Endothelial cell (in vitro differentiated cells): ENCODE measurements around the gene CXorf38. TPM values are rescaled to one million over a fixed set of nuclear protein-coding genes. Genes with fewer than 3 reads are reported as not detected.
A peak's percentile ranks its signal among the peaks of the same experiment; 100 is the strongest.

ENCODE experiments used
- DNase-seq: peaks from one replicate; pipeline ENCODE4 v3.0.0; 2021; ENCODE audit warnings: low spot score
- H3K27ac Mint-ChIP-seq: one replicate; pipeline ENCODE4 v1.8.0; 2021; ENCODE audit warnings: mixed read lengths, inconsistent platforms; ENCODE audit not compliant: unreplicated experiment
- H3K27me3 Mint-ChIP-seq: one replicate; pipeline ENCODE4 v1.8.0; 2021; ENCODE audit warnings: mild to moderate bottlenecking, moderate library complexity, mixed read lengths, inconsistent platforms; ENCODE audit not compliant: unreplicated experiment
- H3K36me3 Mint-ChIP-seq: one replicate; pipeline ENCODE4 v1.8.0; 2021; ENCODE audit warnings: mild to moderate bottlenecking, low read depth, mixed read lengths, inconsistent platforms; ENCODE audit not compliant: unreplicated experiment
- H3K4me1 Mint-ChIP-seq: one replicate; pipeline ENCODE4 v1.8.0; 2021; ENCODE audit warnings: mild to moderate bottlenecking, mixed read lengths, inconsistent platforms; ENCODE audit not compliant: unreplicated experiment
- H3K4me3 Mint-ChIP-seq: one replicate; pipeline ENCODE4 v1.8.0; 2021; ENCODE audit warnings: mild to moderate bottlenecking, mixed read lengths, inconsistent platforms; ENCODE audit not compliant: unreplicated experiment
- H3K9me3 Mint-ChIP-seq: one replicate; pipeline ENCODE4 v1.8.0; 2021; ENCODE audit warnings: mixed read lengths, inconsistent platforms; ENCODE audit not compliant: unreplicated experiment
- CTCF ChIP-seq: fragments of 200-600 bp; sonication (generic); IDR thresholded peaks from one replicate; pipeline ENCODE4 v1.5.0; 2021; ENCODE audit warnings: antibody characterized with exemption; ENCODE audit not compliant: unreplicated experiment
- total RNA-seq: library from RNA; stranded (reverse); fragmentation: NEBNext Ultra II Directional; extraction: Animal tissue kit (Norgen Biotek cat#: 25700); gene quantifications from one replicate; pipeline ENCODE4 v1.2.1, GENCODE V29; 2021; ENCODE audit not compliant: unreplicated experiment

Gene CXorf38
- total RNA-seq, 1 donor from 2014 or later, result 9.3 TPM

GRCh38 chrX:40684092-40684491 is 36.7 kb upstream of the CXorf38 start:
- Mint-ChIP-seq H3K9me3 (no peaks in the 10 kb centered on the region), H3K4me3 (no peak overlapping the region), H3K27me3 (no peaks in the 10 kb centered on the region), H3K4me1 (no peaks in the 10 kb centered on the region), H3K36me3 (peaks cover 10% of the 10 kb centered on the region), H3K27ac (no peak overlapping the region)
- TF ChIP-seq CTCF, result no peak
- no peak for DNase-seq

DNA sequence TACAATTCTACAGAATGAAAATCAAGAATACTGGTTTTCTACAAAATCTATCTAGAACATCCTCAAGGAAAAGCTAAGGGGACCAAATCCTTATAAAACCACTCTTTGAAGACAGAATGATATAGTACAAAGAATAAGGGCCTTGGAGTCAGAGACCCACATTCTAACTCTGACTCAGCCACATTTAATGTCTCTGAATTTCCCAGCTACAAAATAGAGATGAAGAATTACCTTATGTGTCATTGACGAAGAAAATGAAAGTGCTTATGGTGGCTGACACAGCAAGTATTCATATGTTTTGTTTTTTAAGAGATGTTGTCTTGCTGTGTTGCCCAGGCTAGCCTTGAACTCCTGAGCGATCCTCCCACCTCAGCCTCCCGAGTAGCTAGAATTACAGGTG is 35.9 kb upstream of the CXorf38 start:
- no peak overlapping the region for H3K27ac Mint-ChIP-seq
- no peak for DNase-seq
- TF ChIP-seq CTCF, result no peak
- H3K36me3 Mint-ChIP-seq, result peaks cover 10% of the 10 kb centered on the region
- H3K27me3 Mint-ChIP-seq, result no peaks in the 10 kb centered on the region
- no peaks in the 10 kb centered on the region for H3K9me3 Mint-ChIP-seq
- no peaks in the 10 kb centered on the region for H3K4me1 Mint-ChIP-seq
- H3K4me3 Mint-ChIP-seq, result no peak overlapping the region

- Mint-ChIP-seq H3K27ac (no peak overlapping the region), H3K27me3 (no peaks in the 10 kb centered on the region), H3K4me3 (no peak overlapping the region), H3K36me3 (peaks cover 19% of the 10 kb centered on the region), H3K4me1 (no peaks in the 10 kb centered on the region), H3K9me3 (no peaks in the 10 kb centered on the region)
- no peak for DNase-seq
- no peak for TF ChIP-seq CTCF
Measured at GRCh38 chrX:40671126-40671525, 23.8 kb upstream of the CXorf38 start.

- H3K4me1 Mint-ChIP-seq, result no peaks in the 10 kb centered on the region
- DNase-seq, result peak; percentile 11
- no peaks in the 10 kb centered on the region for H3K9me3 Mint-ChIP-seq
- no peak overlapping the region for H3K27ac Mint-ChIP-seq
- H3K4me3 Mint-ChIP-seq, result no peak overlapping the region
- no peak for TF ChIP-seq CTCF
- no peaks in the 10 kb centered on the region for H3K27me3 Mint-ChIP-seq
- peaks cover 11% of the 10 kb centered on the region for H3K36me3 Mint-ChIP-seq
Measured at GRCh38 chrX:40663880-40664630, 16.7 kb upstream of the CXorf38 start.

- Mint-ChIP-seq H3K27ac (no peak overlapping the region), H3K4me1 (no peaks in the 10 kb centered on the region), H3K27me3 (no peaks in the 10 kb centered on the region), H3K36me3 (peaks cover 11% of the 10 kb centered on the region), H3K4me3 (no peak overlapping the region), H3K9me3 (no peaks in the 10 kb centered on the region)
- TF ChIP-seq CTCF, result no peak
- DNase-seq, result no peak
Measured at GRCh38 chrX:40663078-40663740, 15.8 kb upstream of the CXorf38 start.
